Retinal pigment epithelial cell (primary cell): Measurements from ENCODE around the gene FAM219B.
"Not testable (repeated sequence)": the region's sequence is repeated elsewhere in the genome, so short reads cannot be mapped to it uniquely, and the experiment has no call there.

ENCODE experiments used
- DNase-seq: peaks from one replicate; pipeline ENCODE4 v3.0.0-alpha.2; 2010; ENCODE audit warnings: low read depth
- H3K4me3 ChIP-seq: 2 replicates; pipeline ENCODE4 v1.5.1; 2011; ENCODE audit warnings: mild to moderate bottlenecking, low read length, control low read depth, moderate library complexity
- TF ChIP-seq, protein P1 (sequence below): conservative IDR thresholded peaks from 2 replicates; pipeline ENCODE4 v1.5.1; 2011; ENCODE audit warnings: low read depth, low read length, control low read depth, inconsistent platforms

Gene FAM219B

DNA sequence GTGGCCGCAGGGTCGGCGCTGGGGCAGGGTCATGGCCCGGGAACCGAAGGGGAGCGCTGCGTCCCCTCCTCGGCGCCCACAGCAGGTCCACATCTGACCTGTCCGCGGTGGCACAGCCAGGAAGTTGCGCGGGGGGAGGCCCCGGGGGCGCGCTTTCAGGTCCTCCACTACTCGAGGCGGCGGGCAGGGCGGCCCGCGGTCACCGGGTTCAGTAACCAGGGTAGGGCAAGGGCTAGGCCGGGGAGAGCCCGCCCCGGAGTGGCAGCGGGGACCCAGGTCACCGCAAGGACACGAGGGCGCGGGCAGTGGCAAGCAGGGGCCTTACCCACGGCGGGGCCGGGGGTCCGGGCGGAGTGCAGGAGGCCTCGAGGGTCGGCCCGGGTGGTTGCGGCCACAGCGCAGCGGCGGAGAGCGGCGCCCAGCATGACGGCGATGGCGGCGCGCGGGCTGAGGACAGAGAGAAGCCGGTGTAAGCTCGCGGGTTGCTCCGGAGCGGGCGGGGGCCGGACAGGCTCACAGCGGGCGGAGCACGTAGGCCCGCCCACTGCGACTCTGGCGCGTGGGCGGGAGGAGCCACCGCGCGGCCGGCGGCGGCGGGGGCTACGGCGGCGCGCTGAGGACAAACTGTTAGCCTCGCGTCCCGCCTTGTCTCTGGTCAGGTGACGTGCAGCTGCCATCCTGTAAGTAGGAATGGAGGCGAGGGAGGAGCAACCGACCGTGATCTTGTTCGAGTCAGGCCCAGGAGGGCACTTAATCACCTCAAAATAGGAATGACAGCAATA is 31.1 kb upstream of the FAM219B start, which contains the start of gene COX5A:
TSS of gene COX5A (minus strand) at position 484 of the 782 bp plus-strand sequence. CDS start at position 425, 59 bp downstream.
- TF ChIP-seq, protein P1, sequence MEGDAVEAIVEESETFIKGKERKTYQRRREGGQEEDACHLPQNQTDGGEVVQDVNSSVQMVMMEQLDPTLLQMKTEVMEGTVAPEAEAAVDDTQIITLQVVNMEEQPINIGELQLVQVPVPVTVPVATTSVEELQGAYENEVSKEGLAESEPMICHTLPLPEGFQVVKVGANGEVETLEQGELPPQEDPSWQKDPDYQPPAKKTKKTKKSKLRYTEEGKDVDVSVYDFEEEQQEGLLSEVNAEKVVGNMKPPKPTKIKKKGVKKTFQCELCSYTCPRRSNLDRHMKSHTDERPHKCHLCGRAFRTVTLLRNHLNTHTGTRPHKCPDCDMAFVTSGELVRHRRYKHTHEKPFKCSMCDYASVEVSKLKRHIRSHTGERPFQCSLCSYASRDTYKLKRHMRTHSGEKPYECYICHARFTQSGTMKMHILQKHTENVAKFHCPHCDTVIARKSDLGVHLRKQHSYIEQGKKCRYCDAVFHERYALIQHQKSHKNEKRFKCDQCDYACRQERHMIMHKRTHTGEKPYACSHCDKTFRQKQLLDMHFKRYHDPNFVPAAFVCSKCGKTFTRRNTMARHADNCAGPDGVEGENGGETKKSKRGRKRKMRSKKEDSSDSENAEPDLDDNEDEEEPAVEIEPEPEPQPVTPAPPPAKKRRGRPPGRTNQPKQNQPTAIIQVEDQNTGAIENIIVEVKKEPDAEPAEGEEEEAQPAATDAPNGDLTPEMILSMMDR: no peak
- DNase-seq: peak; percentile 91
- H3K4me3 ChIP-seq: peak within 1 kb of the TSS; percentile 89

DNA sequence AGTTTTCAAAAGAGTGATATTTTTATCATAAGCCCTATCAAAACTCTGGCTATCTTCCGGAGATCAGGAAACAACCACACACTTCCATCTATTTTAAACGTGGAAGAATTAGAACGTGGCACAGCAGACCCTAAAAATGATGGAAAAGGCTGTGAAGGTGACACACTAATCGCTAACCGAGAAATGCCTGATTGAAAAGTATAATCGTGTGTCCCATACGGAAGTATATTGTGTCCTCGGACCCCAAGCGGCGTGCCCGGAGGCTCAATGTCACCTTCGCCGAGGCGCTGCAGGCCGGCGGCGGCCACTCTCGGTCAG is 30.6 kb upstream of the FAM219B start:
- peak overlapping the region; percentile 89 for H3K4me3 ChIP-seq
- TF ChIP-seq, protein P1: no peak
- no peak for DNase-seq

DNA sequence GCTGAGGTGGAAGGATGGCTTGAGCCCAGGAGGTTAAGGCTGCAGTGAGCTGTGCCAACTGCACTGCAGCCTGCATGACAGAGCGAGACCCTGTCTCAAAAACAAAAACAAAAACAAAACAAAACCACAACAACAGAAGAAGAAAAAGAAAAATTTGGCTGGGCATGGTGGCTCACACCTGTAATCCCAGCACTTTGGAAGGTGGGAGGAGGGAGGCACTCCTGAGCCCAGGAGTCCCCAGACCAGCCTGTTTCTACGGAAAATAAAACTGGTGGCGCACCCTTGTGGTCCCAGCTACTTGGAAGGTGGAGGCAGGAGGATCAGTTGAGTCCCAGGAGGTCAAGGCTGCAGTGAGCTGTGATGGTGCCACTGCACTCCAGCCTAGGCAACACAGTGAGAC is 28.5 kb upstream of the FAM219B start:
- TF ChIP-seq, protein P1: peak; percentile 17
- not testable (repeated sequence) for H3K4me3 ChIP-seq, DNase-seq

DNA sequence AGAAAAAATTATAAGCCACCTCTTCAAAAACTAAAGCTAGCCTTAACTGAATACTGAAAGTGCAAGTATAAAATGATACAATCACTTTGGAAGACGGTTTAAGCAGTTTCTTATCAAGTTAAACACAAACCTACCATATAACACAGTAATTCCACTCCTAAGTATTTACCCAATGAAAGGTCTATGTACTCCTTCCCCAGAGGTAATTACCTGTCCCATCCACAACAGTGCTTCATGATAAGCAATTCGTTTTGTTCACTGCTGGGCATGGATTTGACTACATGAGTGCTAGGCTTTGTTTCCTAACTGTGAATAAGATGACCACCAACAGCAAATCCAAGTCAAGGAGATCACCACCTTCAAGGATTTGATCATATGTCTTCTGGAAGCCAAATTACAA is 26.9 kb upstream of the FAM219B start:
- no peak for DNase-seq
- no peak overlapping the region for H3K4me3 ChIP-seq
- TF ChIP-seq, protein P1: no peak

DNA sequence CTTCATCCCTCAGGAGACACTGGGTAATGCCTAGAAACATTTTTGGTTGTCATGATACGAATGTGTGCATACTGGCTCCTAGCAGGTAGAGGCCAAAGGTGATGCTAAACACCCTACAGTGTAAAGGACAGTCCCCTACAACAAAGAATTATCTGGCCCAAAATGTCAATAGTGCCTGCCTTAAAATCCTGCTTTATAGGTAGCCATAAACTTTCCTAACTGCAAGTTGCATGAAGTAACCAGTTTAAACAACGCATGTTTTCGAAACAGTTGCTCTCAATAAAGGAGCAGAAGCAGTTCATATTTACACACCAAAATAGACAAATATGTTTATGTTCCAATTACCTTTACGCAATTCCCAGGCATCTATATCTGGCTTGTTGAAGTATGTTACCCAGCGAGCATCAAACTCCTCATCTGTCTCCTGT is 22.1 kb upstream of the FAM219B start:
- TF ChIP-seq, protein P1: no peak
- H3K4me3 ChIP-seq: no peak overlapping the region
- DNase-seq: no peak

DNA sequence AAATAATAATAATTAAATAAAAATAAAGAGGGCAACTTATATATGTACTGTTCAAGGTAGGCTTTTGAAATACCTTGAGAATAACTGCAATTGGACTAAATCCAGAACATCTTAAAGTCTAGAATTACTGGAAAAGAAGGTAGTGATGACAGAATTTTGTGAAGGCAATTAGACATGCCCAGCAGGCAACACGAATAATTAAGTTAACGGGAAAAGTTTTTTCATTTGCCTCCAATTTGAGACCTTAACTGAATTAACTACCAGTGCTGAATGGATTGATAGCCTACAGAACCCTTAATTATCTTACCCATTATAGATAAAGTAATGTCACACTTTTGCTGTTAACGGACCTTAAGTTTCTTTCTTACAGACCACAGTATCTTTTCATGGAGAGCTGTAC is 17.9 kb upstream of the FAM219B start:
- DNase-seq: no peak
- TF ChIP-seq, protein P1: no peak
- H3K4me3 ChIP-seq: no peak overlapping the region

DNA sequence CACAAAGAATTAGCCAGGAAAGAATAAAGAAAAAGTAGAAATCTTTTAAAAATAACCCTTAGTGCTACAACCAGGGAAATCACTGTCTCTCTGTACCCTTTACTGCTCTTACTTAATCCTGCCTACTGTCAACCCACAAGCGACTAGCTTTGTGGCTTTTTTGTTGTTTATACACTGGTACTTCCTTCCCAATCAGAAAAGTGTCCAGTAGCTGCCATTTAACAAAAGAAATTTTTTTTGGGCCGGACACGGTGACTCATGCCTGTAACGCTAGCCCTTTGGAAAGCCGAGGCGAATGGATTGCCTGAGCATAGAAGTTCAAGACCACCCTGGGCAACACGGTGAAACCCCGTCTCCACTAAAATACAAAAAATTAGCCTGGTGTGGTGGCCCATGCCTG is 13.8 kb upstream of the FAM219B start:
- TF ChIP-seq, protein P1: no peak
- no peak for DNase-seq
- H3K4me3 ChIP-seq: no peak overlapping the region
